ENCODE data around the gene AIG1.

DNA sequence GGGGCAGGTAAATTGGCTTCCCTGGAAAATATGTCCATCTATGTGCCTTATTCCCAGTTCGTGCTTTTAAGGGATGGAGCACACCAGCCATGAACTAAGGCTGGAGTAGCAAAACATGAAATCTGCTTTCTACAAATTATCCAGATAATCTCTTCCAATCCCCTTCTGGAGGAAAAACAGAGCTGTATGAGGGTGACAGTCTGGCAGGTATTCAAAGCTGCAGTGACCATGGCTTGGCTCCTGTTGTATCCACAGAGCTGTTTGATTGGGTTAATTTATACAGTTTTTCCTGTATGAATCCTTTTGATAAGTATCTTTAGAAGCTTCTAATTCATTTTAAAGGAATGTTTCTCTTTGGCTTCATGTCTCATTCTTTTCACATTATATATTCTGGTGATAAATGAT is 144.4 kb downstream of the AIG1 start:
- TF ChIP-seq, protein P1, sequence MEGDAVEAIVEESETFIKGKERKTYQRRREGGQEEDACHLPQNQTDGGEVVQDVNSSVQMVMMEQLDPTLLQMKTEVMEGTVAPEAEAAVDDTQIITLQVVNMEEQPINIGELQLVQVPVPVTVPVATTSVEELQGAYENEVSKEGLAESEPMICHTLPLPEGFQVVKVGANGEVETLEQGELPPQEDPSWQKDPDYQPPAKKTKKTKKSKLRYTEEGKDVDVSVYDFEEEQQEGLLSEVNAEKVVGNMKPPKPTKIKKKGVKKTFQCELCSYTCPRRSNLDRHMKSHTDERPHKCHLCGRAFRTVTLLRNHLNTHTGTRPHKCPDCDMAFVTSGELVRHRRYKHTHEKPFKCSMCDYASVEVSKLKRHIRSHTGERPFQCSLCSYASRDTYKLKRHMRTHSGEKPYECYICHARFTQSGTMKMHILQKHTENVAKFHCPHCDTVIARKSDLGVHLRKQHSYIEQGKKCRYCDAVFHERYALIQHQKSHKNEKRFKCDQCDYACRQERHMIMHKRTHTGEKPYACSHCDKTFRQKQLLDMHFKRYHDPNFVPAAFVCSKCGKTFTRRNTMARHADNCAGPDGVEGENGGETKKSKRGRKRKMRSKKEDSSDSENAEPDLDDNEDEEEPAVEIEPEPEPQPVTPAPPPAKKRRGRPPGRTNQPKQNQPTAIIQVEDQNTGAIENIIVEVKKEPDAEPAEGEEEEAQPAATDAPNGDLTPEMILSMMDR (IDR thresholded peaks at IDR 0.05), result no peak
- TF ChIP-seq POLR2A (IDR thresholded peaks at IDR 0.05), result no peak
- TF ChIP-seq POLR2AphosphoS5 (IDR thresholded peaks at IDR 0.05), result no peak
- no peak for TF ChIP-seq EP300 (IDR thresholded peaks at IDR 0.05)
